Liver (tissue), 10 donors: ENCODE measurements around the gene SLX4IP. TPM values are rescaled to one million over a fixed set of nuclear protein-coding genes. Genes with fewer than 3 reads are reported as not detected.

Experiments used
- DNase-seq: peaks from one replicate; pipeline ENCODE4 v3.0.0-alpha.2; 2017; ENCODE audit warnings: low spot score
- H3K27ac ChIP-seq, 2 donors: one replicate each; pipeline ENCODE4 v1.7.0; 2013; ENCODE audit warnings: inconsistent platforms in 2 of 2, low read length in 2 of 2, control low read depth in 1 of 2, low read depth in 1 of 2, mild to moderate bottlenecking in 1 of 2
- H3K27me3 ChIP-seq, 4 donors: one replicate each; pipeline versions ENCODE4 v1.6.1 to v1.7.0; 2013; ENCODE audit warnings: low read length in 3 of 4, inconsistent platforms in 1 of 4, mild to moderate bottlenecking in 1 of 4, moderate library complexity in 1 of 4; ENCODE audit not compliant: control insufficient read depth in 4 of 4, insufficient read depth in 4 of 4
- H3K36me3 ChIP-seq, 4 donors: one replicate each; pipeline versions ENCODE4 v1.6.1 to v1.7.0; 2013; ENCODE audit warnings: low read length in 3 of 4, mild to moderate bottlenecking in 3 of 4, low read depth in 1 of 4, moderate library complexity in 1 of 4; ENCODE audit not compliant: control insufficient read depth in 4 of 4, insufficient read depth in 3 of 4
- H3K4me1 ChIP-seq, 4 donors: one replicate each; pipeline versions ENCODE4 v1.6.1 to v1.7.0; 2013; ENCODE audit warnings: low read length in 3 of 4, mild to moderate bottlenecking in 3 of 4, moderate library complexity in 1 of 4; ENCODE audit not compliant: control insufficient read depth in 4 of 4, insufficient read depth in 4 of 4
- H3K4me3 ChIP-seq, 3 donors: one replicate each; pipeline versions ENCODE4 v1.6.1 to v1.7.0; 2013; ENCODE audit warnings: low read length in 3 of 3, control low read depth in 1 of 3, low read depth in 1 of 3, mild to moderate bottlenecking in 1 of 3
- H3K9ac ChIP-seq, 2 donors: one replicate each; pipeline ENCODE4 v1.7.0; 2013; ENCODE audit warnings: low read length in 2 of 2, mild to moderate bottlenecking in 2 of 2, moderate library complexity in 2 of 2, control low read depth in 1 of 2, low read depth in 1 of 2
- H3K9me3 ChIP-seq, 4 donors: one replicate each; pipeline versions ENCODE4 v1.6.1 to v1.7.0; 2013; ENCODE audit warnings: low read length in 3 of 4; ENCODE audit not compliant: control insufficient read depth in 4 of 4
- FOXA1 ChIP-seq: IDR thresholded peaks from 2 replicates; pipeline ENCODE4 v1.6.1; 2016; ENCODE audit warnings: antibody characterized with exemption
- RAD21 ChIP-seq, 2 donors: IDR thresholded peaks; 2 replicates each; pipeline ENCODE4 v1.6.1; 2016; ENCODE audit warnings: antibody characterized with exemption in 2 of 2, mild to moderate bottlenecking in 2 of 2
- WGBS: extraction: QIAGEN DNeasy Blood & Tissue Kit; methylation state at CpG from one replicate; pipeline ENCODE4 v1.1.7; 2013; 5-methylcytosine and 5-hydroxymethylcytosine counted together
- polyA plus RNA-seq, 2 donors: library from polyadenylated mRNA; stranded (reverse) in 1 of 2; unstranded in 1 of 2; fragments of 200-250 nt in 1 of 2; fragments of >200 nt in 1 of 2; fragmentation: Nextera tagmentation in 1 of 2; extraction: Ambion mirVana in 1 of 2; gene quantifications; one replicate each; pipeline versions ENCODE4 v1.2.1 to v1.2.3, GENCODE V29; 2013 to 2015
- small RNA-seq: library from RNA; depleted of rRNA; stranded (forward); fragments of <200 nt; gene quantifications from one replicate; pipeline ENCODE3, GENCODE V24; 2014
- total RNA-seq, 2 donors: library from RNA; depleted of rRNA; stranded (reverse); fragments of >200 nt; gene quantifications; one replicate each; pipeline ENCODE4 v1.2.3, GENCODE V29; 2014
- donor health status: healthy.
- donor health status: healthy.
- donor health status: healthy.
- donor health status: healthy.
- donor health status: healthy.

Gene SLX4IP
- total and polyA plus RNA-seq, 4 donors: 1.1 to 3.4 (median 2.7) TPM

DNA sequence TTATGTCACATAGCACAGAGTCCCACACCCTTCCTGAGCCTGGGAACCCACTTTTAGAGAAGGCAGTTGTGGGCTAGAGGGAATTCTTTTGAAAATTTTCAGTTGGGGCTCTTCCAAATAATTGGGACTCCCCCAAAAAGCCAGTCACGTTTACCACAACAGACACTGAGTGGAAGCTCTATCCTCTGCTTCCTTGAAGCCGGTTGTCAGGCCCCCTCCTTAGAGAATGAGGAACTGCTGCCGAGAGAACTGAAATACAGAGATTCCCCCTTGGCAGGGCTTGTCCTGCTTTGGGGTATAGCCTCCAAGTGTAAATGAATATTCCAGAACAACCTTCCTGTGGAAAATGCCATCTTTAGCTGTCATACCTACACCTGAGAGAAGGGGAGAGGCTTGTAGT lies 241.4 kb downstream of the SLX4IP start:
- Histone ChIP-seq H3K27me3 (no peaks in the 10 kb centered on the region), H3K36me3 (no peaks in the 10 kb centered on the region), H3K4me3 (no peak overlapping the region), H3K4me1 (peaks cover 3 to 25% (median 7%) of the 10 kb centered on the region in 4 donors), H3K9me3 (no peaks in the 10 kb centered on the region), H3K9ac (no peak overlapping the region), H3K27ac (no peak overlapping the region)
- no peak for TF ChIP-seq RAD21 (IDR thresholded peaks at IDR 0.05)
- no peak for TF ChIP-seq FOXA1
- DNase-seq: no peak
- WGBS: 69% methylated on average over 3 of the region's 3 CpGs

Small RNAs within 50 kb of the gene (small RNA-seq; reads per million reads assigned to genes)
- gene MIR6870: not detected

Other genes with a start within 250 kb of the SLX4IP start
- 1 to 10 TPM in 1 of 2 donors, under 1 TPM in 1; 0.42 to 2.7 TPM for gene SNAP25, start 216.5 kb upstream of the SLX4IP start, total RNA-seq
- under 1 TPM; 0.32 to 0.69 TPM for gene SNAP25, start 216.5 kb upstream of the SLX4IP start, polyA plus RNA-seq
- gene MKKS, start 1.1 kb upstream of the SLX4IP start, total RNA-seq: 10 to 100 TPM in 1 of 2 donors, 1 to 10 TPM in 1; 8.3 to 19.1 TPM
- 10 to 100 TPM; 12.8 to 16.5 TPM for gene MKKS, start 1.1 kb upstream of the SLX4IP start, polyA plus RNA-seq
- gene JAG1, start 238.7 kb downstream of the SLX4IP start, total RNA-seq: 10 to 100 TPM in 1 of 2 donors, 1 to 10 TPM in 1; 6.3 to 16.6 TPM
- gene JAG1, start 238.7 kb downstream of the SLX4IP start, polyA plus RNA-seq: 1 to 10 TPM; 1.8 to 3.0 TPM